HG02870 (cell line): ENCODE data around the gene MAPK8IP3.
A peak's percentile ranks its signal among the peaks of the same experiment; 100 is the strongest.

ENCODE experiments used
- ATAC-seq: cut with Tn5 transposase; IDR thresholded peaks from one replicate; pipeline ENCODE4 v1.9.1; 2021; ENCODE audit warnings: mild to moderate bottlenecking, moderate library complexity; ENCODE audit not compliant: unreplicated experiment

MAPK8IP3 gene

GRCh38 chr16:1676661-1677060, 29.3 kb upstream of the MAPK8IP3 start:
- no peak for ATAC-seq

GRCh38 chr16:1677339-1677738, 28.7 kb upstream of the MAPK8IP3 start:
- ATAC-seq, result no peak

DNA sequence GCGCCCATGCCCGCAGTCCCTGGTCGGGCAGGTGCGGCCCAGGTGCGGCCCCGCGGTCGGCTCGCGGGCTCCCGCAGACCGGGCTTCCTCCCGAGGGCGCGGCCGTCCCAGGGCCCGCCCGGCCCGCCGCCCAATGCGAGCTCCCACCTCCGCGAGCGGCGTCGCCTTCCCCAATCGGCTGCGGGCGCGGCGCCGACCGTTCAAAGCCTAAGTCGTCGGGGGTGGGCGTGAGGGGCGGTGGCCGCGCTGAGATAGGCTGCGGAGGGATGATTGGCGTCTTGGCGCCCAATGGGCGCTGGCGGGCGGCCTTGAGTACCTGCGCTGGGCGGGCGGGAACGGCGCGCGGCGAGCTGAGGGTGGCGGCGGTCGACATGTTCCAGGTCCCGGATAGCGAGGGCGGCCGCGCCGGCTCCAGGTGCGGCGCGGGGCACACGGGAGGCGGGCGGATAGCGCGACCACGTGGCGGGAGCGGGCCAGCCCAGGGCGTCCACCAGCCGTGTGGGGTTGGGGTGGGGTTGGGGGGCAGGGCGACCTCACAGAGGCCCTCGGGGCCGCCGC, 28.0 kb upstream of the MAPK8IP3 start, which contains the start of gene JPT2:
TSS of gene JPT2 (plus strand) at position 338 of the 558 bp plus-strand sequence. CDS start at position 372, 34 bp downstream.
- ATAC-seq, result peak; percentile 95

DNA sequence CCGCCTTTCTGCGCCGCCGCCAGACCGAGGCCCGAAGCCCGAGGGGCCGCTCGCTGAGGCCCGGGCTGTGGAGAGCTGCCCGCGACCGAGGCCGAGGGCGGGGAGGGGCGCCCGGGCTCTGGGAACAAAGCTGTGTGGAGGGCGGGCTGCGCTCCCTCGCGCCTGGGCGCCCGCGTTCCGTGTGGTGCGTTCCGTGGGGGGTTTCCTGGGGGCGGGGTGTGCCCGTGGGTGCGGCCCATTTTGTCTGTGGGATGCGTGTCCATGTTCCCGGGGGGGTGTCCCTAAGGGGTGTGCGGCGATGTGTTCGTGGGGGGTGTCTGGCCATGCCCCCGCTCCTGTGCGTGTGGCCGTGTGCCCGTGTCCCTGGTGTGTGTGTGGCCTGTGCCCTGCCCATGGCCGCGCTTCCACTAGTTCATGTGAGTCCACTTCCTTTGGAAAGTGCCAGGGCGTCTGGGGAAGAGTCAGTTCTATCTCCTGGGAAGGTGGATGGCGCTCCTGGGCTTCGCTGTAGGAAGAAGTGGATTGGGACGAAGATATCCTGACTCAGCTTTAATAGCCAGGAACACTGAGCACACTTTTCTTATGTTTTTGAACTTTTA, 27.4 kb upstream of the MAPK8IP3 start:
- no peak for ATAC-seq

- ATAC-seq, result no peak
Observed at GRCh38 chr16:1680361-1680760, 25.6 kb upstream of the MAPK8IP3 start.

DNA sequence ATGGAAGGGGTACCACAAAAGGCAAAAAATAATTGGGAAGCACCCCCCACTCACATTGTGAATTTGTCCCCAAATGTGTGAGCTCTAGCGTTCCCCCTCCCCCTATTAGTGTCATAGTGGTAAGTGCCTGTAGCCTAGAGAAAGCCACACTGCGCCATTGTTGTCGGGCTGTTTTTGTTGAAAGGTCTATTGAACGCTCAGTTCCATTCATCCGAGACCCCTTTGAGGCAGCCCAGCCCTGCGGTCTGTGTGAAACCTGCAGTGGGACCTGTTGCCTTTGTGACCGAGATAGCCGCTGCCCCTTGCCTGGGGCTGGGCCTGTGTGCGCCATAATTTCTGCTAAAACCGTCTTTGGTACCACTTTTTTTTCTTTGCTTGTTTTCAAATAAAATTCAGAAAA, 25.0 kb upstream of the MAPK8IP3 start:
- ATAC-seq, result no peak

DNA sequence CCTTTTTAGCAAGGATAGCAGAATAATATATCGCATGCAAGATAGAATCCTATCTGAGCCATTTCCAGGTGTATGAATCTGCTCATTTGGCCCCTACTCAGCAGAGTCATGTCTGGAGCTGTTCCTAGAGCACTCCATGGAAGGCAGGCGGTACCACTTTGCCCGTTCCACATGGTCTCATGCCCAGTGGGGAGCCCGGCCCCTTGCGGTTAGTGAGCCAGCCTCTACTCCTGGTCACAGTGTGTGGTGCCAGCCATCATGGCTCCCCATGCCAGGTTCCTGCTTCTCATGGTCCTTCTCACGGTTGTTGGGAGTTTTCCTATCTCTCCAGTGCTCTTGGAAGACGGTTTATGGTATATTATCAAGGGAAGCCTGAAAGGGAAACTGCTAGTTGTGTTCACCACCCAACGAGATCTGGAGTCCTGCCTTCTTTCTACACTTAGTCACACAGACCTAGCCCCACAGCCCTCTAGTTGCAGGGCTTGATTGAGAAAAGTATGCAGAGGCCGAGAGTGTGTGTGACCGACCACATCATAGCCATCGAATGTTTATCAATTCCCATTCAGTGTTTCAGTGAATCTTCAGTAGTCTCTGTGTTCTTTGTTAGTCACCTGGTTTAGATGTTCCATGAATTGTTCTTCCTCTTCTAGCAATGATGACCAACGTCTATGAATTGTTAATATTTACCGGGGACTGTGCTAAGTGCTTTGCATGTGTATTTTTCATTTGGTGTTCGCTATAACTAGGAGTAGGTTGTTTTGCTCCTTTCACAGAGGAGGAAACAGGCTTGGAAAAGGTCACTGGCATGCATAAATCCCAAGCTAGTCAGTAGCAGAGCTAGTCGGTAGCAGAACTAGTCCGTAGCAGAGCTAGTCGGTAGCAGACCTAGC, 18.3 kb upstream of the MAPK8IP3 start:
- no peak for ATAC-seq

- no peak for ATAC-seq
Observed at GRCh38 chr16:1688807-1689560, 17.0 kb upstream of the MAPK8IP3 start.

DNA sequence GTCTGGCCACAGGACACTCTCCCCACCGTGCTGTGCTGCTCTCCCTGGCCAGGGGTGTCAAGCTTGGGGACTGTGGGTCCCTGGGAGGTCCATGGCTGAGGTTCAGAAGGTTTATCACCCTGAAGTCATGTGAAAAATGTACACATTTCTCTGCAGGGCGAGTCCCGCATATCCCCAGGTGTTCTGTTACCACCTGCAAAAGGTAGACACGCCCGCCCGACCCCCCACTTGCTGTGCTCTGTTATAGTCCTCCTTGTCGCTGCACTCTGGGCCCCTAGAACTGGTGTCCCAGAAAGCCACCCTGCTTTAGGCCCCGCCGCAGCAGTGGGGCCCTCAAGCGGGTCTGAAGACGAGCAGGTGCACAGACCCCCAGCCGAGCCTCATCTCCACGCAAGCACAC, 16.1 kb upstream of the MAPK8IP3 start:
- ATAC-seq, result no peak

DNA sequence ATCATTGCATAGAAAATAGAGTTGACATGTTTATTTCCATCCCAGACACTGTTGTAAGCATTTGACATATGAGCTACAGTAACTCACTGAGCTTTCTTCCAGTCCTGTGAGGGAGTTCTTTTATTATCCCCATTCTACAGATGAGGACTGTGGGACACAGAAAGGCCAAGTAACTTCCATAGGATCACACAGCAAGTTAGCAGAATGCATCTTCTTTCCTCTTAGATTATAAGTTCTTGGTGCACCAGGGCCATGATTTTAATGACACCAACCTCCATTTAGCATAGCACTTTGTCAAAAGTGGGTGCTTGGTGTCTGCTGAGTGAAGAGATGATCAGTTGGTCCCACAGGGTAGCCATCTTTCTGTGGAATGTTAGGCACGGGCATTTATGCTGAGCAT, 15.2 kb upstream of the MAPK8IP3 start:
- no peak for ATAC-seq

DNA sequence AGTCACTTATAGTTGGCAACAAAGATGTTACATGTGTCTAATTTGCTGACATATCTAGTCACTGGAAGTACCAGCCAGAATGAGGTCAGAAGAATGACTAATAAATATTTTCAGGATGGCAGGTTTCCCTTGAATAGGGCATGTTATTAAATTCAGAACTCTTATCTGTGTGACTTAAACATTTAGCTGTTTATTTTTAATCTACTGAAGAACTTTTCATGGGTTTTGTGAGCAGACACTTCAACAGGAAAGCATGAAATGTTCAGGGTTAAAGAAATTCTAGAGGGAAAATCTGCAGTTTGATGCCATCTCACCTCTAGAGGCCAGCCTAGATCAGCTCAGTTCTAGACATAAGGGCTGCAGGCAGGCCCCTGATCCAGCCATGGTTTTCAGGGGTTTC, 14.7 kb upstream of the MAPK8IP3 start:
- ATAC-seq, result no peak

GRCh38 chr16:1691956-1692355, 14.0 kb upstream of the MAPK8IP3 start:
- no peak for ATAC-seq

GRCh38 chr16:1696863-1697262, 9.1 kb upstream of the MAPK8IP3 start:
- no peak for ATAC-seq

DNA sequence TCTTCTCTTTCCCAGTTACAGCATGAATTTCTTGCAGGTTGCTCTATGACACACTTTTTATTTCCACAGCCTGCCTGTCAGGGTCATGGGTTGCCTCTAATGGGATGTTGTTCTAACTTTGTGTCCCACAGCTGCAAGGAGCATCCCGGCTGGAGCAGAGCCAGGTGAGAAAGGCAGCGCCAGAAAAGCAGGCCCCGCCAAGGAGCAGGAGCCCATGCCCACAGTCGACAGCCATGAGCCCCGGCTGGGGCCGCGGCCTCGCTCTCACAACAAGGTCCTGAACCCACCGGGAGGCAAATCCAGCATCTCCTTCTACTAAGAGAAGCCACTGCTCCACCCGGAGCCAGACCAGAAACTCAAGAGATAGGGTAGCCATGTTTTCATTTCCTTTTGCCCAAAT, 7.3 kb upstream of the MAPK8IP3 start:
- ATAC-seq, result no peak

GRCh38 chr16:1700246-1700645, 5.7 kb upstream of the MAPK8IP3 start:
- ATAC-seq, result no peak

- ATAC-seq, result no peak
Observed at GRCh38 chr16:1701216-1701878, 4.6 kb upstream of the MAPK8IP3 start.

DNA sequence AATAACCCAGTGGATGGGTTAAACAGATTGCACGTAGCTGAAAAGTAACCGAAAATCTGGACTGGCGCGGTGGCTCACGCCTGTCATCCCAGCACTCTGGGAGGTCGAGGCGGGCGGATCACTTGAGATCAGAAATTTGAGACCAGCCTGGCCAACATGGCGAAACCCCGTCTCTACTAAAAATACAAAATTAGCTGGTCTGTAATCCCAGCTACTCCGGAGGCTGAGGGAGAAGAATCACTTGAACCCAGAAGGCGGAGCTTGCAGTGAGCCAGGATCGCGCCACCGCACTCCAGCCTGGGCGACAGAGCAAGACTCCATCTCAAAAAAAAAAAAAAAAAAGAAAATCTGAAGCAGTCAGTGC, 689 bp upstream of the MAPK8IP3 start:
- peak; percentile 6 for ATAC-seq

DNA sequence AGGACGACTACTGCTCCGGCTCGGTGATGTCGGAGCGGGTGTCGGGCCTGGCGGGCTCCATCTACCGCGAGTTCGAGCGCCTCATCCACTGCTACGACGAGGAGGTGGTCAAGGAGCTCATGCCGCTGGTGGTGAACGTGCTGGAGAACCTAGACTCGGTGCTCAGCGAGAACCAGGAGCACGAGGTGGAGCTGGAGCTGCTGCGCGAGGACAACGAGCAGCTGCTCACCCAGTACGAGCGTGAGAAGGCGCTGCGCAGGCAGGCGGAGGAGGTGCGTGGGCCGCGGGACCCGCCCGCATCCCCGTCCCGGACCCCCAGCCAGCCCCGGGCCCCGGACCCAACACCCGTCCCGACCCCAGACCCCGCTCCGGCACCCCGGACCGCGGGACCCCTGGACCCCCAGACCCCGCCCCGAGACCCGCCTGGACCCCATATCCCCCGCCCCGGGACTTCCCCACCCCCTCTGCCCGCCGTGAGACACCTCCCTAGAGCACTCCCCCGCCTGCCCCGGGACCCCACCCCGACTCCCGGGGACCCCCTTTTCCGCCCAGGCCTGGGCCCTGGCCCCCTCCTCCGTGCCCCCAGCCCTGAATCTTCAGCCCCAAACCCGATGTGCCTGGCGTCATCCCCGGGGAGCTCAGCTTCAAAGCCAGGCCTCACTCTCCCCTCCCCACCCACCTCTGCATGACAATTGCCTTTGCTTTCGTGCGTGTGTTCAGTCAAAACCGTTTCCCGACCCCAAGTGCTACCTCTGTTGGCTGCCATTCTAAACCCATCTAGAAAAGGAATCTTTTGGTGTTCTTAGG, 594 bp downstream of the MAPK8IP3 start:
- ATAC-seq, result peak; percentile 25

GRCh38 chr16:1707193-1707790, 1.3 kb downstream of the MAPK8IP3 start:
- ATAC-seq, result no peak
